ENCODE measurements around the gene JAZF1.

JAZF1 gene

DNA sequence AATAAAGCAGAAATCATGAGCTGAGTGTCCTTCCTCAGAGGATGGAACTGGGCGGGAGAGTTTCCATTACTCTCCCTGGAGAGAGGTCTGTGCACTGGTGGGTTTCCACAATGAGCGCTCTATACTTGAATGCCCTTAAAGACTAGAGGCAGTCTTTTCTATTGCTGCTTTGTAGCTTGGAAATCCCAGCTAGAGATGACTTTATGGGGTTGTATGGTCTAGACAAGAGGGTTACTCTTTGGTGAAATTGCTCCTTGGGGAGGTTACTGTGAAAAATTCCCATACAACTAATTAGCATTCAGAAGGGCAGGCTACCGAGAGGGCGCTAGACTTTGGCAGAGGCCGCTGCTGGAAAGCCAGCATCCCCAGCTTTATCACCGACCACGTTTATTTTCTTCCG is 303.8 kb downstream of the JAZF1 start:
- H3K4me3 ChIP-seq (ENCODE audit: low read depth, low read length) = no peak overlapping the region
- TF ChIP-seq, protein P1, sequence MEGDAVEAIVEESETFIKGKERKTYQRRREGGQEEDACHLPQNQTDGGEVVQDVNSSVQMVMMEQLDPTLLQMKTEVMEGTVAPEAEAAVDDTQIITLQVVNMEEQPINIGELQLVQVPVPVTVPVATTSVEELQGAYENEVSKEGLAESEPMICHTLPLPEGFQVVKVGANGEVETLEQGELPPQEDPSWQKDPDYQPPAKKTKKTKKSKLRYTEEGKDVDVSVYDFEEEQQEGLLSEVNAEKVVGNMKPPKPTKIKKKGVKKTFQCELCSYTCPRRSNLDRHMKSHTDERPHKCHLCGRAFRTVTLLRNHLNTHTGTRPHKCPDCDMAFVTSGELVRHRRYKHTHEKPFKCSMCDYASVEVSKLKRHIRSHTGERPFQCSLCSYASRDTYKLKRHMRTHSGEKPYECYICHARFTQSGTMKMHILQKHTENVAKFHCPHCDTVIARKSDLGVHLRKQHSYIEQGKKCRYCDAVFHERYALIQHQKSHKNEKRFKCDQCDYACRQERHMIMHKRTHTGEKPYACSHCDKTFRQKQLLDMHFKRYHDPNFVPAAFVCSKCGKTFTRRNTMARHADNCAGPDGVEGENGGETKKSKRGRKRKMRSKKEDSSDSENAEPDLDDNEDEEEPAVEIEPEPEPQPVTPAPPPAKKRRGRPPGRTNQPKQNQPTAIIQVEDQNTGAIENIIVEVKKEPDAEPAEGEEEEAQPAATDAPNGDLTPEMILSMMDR (IDR thresholded peaks at IDR 0.05; ENCODE audit: borderline replicate concordance, insufficient read depth, low read depth, low read length) = no peak

DNA sequence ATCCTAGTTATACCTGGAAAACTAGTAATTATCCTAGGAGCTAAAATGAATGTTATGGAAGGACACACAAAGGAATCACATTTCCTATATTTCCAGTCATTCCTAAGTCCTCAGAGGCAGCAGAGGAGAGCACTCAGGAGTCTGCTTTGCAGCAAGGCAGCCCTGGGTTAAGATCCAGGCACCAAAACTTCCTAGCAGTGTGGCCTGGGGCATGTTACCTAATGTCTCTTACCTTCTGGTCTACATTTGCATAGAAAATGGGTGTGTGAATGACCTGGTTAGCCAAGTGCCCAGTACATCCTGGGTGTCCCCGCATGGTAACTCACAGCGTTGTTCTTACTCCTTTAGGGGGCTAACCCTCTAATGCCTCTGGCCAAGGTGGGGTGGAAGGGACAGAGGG is 304.8 kb downstream of the JAZF1 start:
- TF ChIP-seq, protein P1 (IDR thresholded peaks at IDR 0.05; ENCODE audit: borderline replicate concordance, insufficient read depth, low read depth, low read length) = no peak
- no peak overlapping the region for H3K4me3 ChIP-seq (ENCODE audit: low read depth, low read length)

DNA sequence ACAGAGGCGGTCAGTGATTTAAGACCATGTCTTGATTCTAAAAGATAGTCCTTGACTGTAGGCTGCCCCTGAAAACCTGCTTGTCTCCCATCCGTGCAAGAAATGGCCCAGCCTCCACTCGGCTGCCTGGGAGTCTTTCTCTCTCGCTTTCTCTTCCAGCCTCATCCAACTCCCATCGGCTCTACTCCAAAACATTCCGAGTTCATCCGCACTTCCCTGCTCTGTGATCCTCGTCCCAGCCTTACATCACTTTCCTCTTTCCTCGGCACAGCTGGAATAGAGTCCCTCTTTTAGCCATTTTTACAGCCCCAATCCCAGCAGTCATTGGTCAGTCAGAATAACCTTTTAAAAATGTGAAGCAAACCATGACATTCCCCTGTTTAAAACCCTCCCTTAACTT is 305.5 kb downstream of the JAZF1 start:
- TF ChIP-seq, protein P1 (IDR thresholded peaks at IDR 0.05; ENCODE audit: borderline replicate concordance, insufficient read depth, low read depth, low read length) = no peak
- no peak overlapping the region for H3K4me3 ChIP-seq (ENCODE audit: low read depth, low read length)

DNA sequence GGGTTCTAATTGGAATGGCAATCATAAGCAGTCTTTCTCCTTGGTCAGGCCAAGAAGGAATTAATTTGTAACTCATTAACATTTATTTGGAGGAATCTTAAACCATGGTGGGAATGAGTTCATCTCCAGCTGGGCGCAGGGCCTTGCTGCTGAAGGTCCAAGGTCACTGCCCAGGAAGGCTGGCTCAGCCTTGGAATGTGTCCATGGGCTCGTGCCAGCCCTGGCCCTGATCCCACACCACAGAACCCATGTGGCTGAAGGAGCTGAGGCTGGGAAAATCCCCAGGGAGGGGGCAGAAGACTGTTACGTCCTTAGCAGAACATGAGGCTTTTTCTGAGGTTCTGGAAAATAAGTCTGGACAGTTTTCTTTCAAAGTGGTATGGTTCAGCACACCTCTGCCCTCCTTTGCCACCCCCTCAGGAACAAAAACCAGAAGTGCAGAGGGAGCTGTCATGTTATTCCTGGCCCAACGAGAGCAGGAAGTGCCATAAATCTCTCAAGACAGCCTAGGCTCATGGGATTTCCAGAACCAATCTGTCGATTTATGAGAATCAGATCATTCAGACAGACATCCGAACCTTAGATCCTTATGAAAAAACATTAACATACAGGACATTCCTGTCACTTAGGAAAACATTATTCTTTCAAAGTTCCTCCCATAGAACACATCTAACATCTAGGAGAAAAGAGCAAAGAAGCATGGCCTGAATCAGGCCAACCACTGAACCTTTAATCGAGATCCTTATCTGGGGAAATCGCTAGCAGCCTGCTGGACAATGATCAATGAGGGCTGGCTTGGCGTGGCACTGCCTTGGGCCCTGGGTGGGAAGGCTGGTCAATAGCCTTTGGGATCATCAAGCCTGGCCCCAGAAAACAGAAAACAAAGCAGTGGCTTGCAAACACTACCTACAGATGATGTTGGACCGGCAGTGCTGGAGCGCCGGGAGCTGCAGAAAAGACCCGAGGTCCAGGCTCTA is 306.3 kb downstream of the JAZF1 start:
- no peak overlapping the region for H3K4me3 ChIP-seq (ENCODE audit: low read depth, low read length)
- TF ChIP-seq, protein P1 (IDR thresholded peaks at IDR 0.05; ENCODE audit: borderline replicate concordance, insufficient read depth, low read depth, low read length) = no peak

DNA sequence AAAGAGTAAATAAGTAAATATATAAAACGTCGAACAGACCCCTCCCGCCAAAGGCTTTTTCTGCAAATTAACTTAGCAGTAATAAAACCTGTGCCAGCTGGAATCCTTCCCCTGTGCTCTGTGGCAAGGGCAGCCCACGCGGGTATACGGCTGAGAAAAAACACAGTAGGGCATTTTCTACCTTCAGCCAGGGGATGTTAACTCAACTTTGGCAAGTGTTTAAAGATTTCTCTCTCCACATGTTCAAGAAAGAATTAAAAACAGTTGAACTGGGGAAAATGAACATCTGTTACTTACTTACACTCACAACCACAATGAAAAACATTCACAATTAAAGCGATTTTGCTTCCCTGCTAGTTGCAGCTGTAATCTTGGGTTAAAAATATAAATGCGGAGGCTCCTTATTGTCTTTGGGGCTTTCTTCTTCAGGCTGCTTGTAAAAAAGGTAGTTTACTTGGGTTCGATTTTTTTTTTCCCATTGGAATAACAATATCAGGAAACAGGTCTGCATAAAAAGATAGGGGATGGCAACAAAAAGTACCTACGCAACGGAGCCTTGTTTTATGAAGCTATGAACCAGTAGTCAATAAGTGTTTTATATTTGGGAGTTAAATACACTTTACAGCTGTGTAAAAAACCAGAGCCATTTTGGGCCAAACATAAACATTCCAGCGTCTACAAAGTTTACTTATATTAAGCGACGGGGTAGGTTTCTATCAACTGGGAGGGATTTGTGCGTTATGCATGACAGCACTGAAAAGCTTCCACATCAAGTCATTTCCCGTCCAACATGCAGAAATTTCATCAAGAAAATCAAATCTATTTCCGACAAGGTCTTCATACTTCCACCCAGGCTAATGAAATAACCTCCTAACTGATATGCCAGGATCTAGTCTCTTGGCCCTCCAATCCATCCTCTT is 308.0 kb downstream of the JAZF1 start:
- TF ChIP-seq, protein P1 (IDR thresholded peaks at IDR 0.05; ENCODE audit: borderline replicate concordance, insufficient read depth, low read depth, low read length) = no peak
- H3K4me3 ChIP-seq (ENCODE audit: low read depth, low read length) = no peak overlapping the region

DNA sequence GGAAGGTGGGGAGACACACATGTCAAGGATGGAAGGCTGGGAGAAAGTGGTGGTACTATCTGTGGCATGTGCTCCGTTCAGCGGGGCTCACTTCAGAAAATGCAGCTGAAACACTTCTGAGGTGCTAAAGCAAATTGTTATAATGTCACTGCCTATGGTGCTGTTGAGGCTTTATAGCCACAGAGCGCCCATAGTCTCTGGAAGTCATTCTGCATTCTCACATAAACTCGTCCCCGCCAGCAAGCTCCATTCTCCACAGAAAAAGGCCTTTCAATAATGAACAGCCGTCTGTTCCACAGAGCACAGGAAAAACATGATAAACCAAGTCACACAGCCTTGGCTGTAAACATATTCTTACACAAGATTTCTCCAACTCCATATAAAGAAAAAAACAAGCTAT is 308.7 kb downstream of the JAZF1 start:
- TF ChIP-seq, protein P1 (IDR thresholded peaks at IDR 0.05; ENCODE audit: borderline replicate concordance, insufficient read depth, low read depth, low read length) = no peak
- no peak overlapping the region for H3K4me3 ChIP-seq (ENCODE audit: low read depth, low read length)
